Measurements from ENCODE around the gene GAA. TPM values are rescaled to one million over a fixed set of nuclear protein-coding genes. Genes with fewer than 3 reads are reported as not detected.

Gene GAA
- total RNA-seq, 1 experiment from 2014 or later: 30.3 TPM

DNA sequence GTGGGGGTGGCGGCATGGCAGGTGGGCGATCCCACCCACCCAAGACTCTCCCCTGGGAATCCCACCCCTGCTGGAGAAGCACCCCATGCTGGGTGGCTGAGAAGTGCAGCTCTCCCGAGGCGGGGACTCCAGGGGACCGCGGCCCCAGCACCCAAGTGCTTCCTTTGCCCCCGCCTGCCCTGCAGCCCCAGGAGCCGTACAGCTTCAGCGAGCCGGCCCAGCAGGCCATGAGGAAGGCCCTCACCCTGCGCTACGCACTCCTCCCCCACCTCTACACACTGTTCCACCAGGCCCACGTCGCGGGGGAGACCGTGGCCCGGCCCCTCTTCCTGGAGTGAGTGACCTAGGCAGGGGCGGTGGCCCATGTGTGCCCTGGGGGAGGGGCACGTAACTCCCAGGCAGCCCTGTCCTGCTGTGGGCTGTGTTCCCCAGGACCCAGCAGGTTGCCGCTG lies 11.7 kb downstream of the GAA start:
- peaks cover 0 to 7% of the 10 kb centered on the region in 2 experiments; a peak in 1 of 5 replicates for H3K9me3 Mint-ChIP-seq
- Histone ChIP-seq H4K8ac (replicated peaks; ENCODE audit: insufficient read length, low read depth, low read length) (no peak overlapping the region), H3T11ph (ENCODE audit: low read length) (no peak overlapping the region), H3K9ac (ENCODE audit: extremely low read depth, insufficient read length, low read length) (no peak overlapping the region), H2AK5ac (ENCODE audit: insufficient read length, low read length) (no peak overlapping the region), H3K4me1 (ENCODE audit: insufficient read depth, low read length) (no peaks in the 10 kb centered on the region), H2BK20ac (ENCODE audit: low read depth, low read length, poor library complexity, severe bottlenecking) (no peak overlapping the region), H3K27me3 (ENCODE audit: insufficient read depth, low read length) (no peaks in the 10 kb centered on the region), H3K4ac (ENCODE audit: low read depth, low read length) (no peak overlapping the region), H2BK12ac (ENCODE audit: insufficient read length, low read depth, low read length) (no peak overlapping the region), H2BK15ac (ENCODE audit: low read depth, low read length) (no peak overlapping the region), H3K23me2 (ENCODE audit: insufficient read length, low read depth, low read length, poor library complexity, severe bottlenecking) (no peaks in the 10 kb centered on the region), H3K56ac (ENCODE audit: insufficient read length, low read depth, low read length) (no peak overlapping the region), H4K5ac (ENCODE audit: insufficient read length, low read depth, low read length) (no peak overlapping the region), H3K79me1 (ENCODE audit: insufficient read depth, low read depth, low read length, poor library complexity, severe bottlenecking) (no peaks in the 10 kb centered on the region), H2AFZ (ENCODE audit: low read length) (no peak overlapping the region), H4K20me1 (ENCODE audit: control insufficient read depth, insufficient read depth, insufficient read length) (no peaks in the 10 kb centered on the region), H3K23ac (ENCODE audit: insufficient read length, low read depth, low read length) (no peak overlapping the region), H3K27ac (ENCODE audit: insufficient read length, low read depth, low read length) (no peak overlapping the region), H3K4me2 (ENCODE audit: insufficient read depth, insufficient read length, low read length) (no peak overlapping the region), H3K9me3 (ENCODE audit: control insufficient read depth, low read depth, low read length) (no peaks in the 10 kb centered on the region), H2BK120ac (ENCODE audit: low read depth, low read length, poor library complexity, severe bottlenecking) (no peak overlapping the region), H2BK5ac (ENCODE audit: insufficient read length, low read length) (no peak overlapping the region), H4K91ac (ENCODE audit: insufficient read length, low read depth, low read length) (no peak overlapping the region), H3K18ac (ENCODE audit: insufficient read length, low read depth, low read length) (peak overlapping the region; percentile 69), H3K79me2 (ENCODE audit: insufficient read depth, low read length) (no peaks in the 10 kb centered on the region), H3K14ac (ENCODE audit: insufficient read depth, low read length) (peak overlapping the region; percentile 67; the same call in 1 of the 2 replicates)
- H3K27ac Mint-ChIP-seq: peak overlapping the region in 1 of 3 experiments; percentile 79; a peak in 2 of 7 replicates
- peak; percentile 58 for DNase-seq
- no CpG with 5 or more reads among the region's 20 CpGs for WGBS (ENCODE audit: extremely low coverage, insufficient read length, low lambda C conversion rate)
- TF ChIP-seq, protein P1, sequence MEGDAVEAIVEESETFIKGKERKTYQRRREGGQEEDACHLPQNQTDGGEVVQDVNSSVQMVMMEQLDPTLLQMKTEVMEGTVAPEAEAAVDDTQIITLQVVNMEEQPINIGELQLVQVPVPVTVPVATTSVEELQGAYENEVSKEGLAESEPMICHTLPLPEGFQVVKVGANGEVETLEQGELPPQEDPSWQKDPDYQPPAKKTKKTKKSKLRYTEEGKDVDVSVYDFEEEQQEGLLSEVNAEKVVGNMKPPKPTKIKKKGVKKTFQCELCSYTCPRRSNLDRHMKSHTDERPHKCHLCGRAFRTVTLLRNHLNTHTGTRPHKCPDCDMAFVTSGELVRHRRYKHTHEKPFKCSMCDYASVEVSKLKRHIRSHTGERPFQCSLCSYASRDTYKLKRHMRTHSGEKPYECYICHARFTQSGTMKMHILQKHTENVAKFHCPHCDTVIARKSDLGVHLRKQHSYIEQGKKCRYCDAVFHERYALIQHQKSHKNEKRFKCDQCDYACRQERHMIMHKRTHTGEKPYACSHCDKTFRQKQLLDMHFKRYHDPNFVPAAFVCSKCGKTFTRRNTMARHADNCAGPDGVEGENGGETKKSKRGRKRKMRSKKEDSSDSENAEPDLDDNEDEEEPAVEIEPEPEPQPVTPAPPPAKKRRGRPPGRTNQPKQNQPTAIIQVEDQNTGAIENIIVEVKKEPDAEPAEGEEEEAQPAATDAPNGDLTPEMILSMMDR (conservative IDR thresholded peaks at IDR 0.05): no peak
- H3K4me3 Mint-ChIP-seq: no peak overlapping the region
- H3K36me3 Mint-ChIP-seq (ENCODE audit: insufficient read depth in 1 of 3, low read depth in 3 of 3): peaks cover 2 to 36% (median 7%) of the 10 kb centered on the region in 3 experiments; a peak in 6 of 7 replicates
- no peaks in the 10 kb centered on the region; the same call in 1 of the 2 replicates for H3K27me3 Mint-ChIP-seq (ENCODE audit: low read depth)
- peaks cover 15 to 21% of the 10 kb centered on the region in 2 experiments for H3K4me1 Mint-ChIP-seq

Data from H9 (cell line).